Fibroblast of skin of left biceps (primary cell): Measurements from ENCODE around the gene LIMS4.
"Not testable (repeated sequence)": the region's sequence is repeated elsewhere in the genome, so short reads cannot be mapped to it uniquely, and the experiment has no call there.

Source experiments
- DNase-seq, 2 experiments: peaks; one replicate each; pipeline ENCODE4 v3.0.0-alpha.2; 2013; ENCODE audit warnings: low read depth in 2 of 2

LIMS4 gene

DNA sequence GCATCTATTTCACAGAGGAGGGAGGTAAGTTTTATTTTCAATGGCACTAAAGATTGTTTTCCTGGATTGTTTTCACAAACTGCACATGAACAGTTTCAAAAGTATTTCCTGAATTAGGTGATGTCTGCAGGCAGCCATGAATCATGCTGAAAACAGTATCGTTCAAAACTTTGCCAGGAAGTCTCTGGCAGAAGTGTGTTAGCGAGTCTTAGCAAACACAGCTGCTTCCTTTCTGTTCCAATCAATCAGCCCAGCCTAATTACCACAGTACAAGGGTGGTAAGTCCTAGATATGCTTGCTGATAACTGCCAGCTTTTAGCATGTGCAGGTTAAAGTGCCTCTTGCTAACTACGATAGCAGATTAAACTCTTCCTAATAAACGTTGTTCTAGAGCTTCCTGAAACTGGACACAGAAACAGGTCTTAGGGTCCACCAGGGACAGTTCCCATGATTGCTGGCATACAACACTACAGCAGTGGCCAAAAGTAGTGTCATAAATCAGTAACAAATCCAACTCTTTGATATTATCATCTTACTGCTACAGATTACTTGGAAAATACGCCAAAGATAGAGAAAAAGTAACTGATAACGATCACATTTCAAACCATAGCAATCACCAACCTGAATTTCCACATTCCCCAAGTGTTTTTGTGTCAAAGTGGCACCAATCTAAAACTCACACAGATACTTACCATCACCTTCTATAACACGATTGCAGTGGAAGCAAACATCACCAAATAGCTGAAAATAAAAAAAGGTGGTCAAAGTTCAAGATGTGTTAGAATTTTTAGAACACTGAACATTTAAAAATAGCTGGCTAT, 23.3 kb downstream of the LIMS4 start:
- not testable (repeated sequence) for DNase-seq

DNA sequence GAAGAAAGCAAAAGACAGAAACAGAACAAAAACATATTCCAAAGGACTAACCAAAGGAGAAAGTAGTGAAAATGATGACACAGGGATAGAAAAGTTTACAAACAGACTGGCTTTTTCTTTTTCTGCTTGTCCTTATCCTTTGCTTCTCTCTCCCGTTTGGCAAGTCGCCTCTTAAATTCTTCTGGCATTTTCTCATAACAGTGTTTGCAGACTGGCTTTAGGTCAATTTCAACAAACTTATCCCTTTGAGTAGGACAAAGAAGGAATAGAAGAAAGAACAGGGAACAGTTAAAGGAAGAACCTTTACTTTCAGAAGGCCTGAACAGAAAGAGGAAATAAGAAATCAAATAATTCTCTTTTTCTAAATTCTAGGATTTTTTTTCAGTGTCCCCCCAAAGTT, 26.0 kb downstream of the LIMS4 start:
- not testable (repeated sequence) for DNase-seq

DNA sequence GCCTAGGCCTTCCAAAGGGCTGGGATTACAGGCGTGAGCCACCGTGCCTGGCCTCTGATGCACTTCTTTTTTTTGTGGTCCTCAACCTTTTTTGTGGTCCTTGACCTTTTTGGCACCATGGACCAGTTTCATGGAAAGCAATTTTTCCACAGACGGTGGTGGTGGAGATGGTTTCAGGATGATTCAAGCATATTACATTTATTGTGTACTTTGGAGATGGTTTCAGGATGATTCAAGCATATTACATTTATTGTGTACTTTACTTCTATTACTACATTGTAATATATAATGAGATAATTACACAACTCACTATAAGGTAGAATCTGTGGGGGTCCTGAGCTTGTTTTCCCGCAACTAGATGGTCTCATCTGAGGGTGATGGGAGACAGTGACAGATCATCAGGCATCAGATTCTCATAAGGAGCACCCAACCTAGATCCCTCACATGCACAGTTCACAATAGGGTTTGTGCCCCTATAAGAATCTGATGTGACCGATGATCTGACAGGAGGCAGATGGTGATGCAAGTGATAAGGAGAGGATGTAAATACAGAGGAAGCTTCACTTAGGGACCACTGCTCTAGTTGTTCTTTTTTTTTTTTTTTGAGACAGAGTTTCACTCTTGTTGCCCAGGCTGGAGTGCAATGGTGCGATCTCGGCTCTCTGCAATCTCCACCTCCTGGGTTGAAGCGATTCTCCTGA, 29.2 kb downstream of the LIMS4 start:
- not testable (repeated sequence) for DNase-seq

DNA sequence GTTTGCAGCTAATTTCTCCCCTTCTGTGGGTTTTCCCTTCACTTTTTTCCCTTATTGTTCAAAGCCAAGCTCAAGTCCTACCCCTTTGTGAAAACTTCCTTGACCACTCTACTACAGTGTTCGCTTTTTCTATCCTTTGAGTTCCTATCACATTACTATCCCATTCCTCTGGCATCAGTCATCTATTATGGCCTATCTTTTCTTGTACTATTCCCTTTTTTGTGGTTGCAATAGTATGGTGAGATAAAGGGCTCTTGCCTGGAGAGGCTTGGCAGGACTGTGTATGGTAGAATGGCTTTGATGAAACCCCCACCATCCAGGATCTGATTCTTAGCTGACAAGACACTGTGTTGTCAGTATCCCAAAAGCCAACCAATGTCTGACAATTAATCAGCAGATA, 30.7 kb downstream of the LIMS4 start:
- DNase-seq = not testable (repeated sequence)

DNA sequence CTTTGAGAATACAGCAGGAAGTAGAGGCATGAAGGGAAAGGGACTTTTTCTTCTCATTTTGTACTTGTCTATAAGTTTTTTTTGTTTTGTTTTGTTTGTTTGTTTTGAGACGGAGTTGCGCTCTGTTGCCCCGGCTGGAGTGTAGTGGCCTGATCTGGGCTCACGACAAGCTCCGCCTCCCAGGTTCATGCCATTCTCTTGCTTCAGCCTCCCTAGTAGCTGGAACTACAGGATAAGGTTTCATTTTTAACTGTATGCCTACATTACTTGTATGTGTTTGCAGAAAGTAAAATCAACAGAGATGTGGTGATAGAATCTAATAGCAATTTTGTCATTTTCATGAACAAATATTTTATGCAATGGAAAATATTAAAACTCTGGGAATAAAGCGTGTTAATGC, 38.1 kb downstream of the LIMS4 start:
- not testable (repeated sequence) for DNase-seq

DNA sequence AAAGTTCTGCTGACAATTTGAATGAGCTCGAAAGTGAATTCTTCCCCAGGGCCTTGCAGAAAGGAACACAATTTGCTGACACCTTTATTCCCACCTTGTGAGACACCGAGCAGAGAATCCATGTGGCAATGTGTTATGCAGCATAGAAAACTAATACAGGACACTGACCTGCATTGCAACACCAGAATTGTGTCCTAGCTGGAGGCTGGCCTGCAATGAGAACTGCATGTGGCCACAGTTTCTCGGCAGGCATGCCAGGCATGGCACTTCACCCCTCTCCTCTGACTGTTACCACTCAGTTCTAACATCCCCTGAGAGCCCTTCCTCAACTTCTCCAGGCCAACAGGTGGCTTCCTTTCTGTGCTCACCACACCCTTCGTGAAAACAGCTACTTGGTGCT, 46.9 kb downstream of the LIMS4 start:
- not testable (repeated sequence) for DNase-seq

DNA sequence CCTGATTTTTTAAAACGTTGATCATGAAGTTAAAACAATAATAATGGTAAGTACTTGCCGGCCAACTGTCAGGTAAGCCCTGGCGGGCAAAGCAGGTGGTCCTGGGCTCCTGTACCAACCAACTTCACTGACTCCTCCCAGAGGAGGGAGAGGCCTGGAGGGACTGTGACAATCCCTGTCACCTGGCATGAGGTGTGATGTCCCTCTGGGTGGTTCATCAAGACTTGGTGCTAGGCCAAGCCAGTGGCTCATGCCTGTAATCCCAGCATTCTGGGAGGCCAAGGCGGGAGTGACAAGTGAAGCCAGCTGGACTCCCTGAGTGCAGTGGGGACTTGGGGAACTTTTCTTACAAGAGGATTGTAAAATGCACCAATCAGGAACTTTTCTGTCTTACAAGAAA, 48.2 kb downstream of the LIMS4 start:
- not testable (repeated sequence) for DNase-seq

DNA sequence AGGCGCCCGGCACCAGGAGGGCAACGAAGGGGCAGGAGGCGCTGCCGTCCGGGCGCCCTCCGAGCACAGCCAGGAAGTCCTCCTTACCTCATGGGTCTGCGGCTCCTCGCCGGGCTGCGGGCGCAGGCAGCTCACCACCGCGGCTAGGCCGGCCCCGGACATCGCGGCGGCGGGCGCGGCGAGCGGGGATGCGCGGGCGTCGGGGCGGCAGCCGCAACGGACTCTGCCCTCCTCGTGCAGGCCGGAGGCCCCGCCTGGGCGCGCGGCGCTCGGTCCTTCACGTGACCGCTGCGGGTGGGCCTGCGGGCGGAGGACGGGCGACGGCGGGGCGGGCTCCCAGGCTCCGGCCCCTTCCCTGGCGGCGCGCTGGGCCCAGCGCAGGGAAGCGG, 49.0 kb downstream of the LIMS4 start:
- not testable (repeated sequence) for DNase-seq

DNA sequence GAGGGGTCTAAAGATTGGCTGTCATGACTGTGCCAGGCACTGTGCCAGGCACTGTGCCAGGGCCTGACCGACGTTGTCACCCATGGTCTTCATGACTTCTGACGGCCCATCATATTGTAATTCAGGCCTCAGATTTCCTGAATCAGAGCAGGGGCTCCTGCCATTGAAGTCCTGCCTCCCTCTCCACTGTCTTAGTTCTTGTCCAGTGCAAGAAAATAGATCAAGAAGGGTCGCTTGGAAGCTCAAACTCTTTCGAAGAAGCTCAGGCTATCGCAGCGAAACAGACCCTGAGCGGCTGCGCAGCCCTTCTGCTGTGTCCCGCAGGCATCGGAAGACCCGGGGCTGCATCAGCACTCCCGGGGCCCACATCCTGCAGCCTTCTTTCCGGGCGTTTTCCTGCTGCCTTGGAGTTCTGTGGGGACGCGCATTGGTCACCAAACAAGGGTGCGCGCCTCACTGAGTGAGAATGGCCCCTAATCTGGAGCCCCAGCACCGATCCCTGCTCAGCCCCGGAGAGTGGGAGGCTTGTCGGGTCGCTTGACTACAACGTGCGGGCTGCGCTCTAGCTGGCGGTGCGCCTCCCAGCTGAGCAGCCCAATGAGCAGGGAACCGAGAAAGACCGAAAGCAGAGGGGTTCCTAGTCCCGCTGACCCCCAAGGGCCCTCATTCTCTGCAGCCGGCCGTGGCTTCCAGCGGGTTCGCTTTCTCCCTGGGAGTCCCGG, 49.6 kb downstream of the LIMS4 start:
- DNase-seq = not testable (repeated sequence)

DNA sequence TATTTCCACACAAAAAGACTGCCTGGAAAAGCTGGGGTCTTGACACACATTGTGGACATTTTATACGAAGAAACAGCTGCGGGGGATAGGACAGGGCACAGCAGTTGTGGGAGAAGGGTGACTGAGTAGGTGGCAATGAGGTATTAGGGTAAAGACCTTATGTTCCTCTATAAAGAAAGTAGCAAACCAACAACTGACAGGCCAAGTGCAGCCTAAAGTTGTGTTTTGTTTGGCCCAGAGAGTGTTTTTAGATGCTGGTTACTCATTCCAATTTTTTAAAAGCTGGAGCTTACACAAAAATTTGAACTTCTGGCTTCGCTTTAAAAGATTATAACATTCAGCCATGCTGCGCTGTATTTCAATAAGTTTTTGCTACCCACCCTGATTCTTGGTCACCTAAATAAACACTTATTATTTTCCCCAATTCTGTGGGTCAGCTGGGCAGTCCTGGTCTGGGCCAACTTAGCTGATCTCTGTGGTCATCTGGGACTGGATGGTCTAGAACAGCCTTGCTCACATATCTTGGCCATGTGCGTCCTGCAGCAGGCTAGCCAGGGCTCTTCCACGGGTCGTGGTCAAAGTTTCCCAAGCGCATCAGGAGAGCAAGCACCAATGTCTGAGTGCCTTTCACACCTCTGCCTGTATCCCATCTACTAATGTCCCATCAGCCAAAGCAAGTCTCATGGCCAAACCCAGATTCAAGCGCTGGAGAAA, 51.8 kb downstream of the LIMS4 start:
- not testable (repeated sequence) for DNase-seq

DNA sequence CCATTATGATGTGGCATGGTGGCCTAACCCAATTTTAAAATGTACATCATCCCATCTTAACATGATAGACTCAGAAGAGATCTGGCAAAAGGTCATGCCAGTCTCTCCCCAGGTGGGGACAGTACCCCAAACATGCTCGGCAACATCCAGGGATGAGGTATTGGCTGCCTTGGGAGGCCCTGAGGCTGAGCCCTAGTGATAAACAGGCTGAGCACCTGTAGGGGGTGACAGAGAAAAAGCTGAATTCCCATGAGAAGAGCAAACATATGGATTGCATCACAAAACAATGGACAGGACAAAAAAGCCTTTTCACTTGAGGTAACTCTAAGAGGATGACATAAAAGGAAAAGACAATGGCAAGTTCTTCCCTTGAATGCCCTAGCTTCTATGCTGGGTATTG, 65.5 kb downstream of the LIMS4 start:
- not testable (repeated sequence) for DNase-seq

DNA sequence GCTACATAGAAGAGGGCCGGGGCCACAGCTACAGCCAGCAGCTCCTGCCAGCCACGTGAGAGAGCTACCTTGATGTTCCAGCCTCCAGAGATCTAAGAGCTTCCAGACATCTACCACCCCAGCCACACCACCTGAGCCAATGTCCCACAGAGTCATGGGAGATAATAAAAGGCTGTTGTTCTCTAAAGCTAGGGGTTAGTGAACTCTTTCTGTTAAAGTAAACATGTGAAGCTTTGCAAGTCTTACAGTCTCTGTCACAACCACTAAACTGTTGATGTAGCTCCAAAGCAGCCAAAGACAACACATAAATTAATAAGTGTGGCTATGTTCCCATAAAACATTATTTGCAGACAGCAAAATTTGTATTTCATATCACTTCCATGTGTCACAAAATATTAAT, 67.6 kb downstream of the LIMS4 start:
- DNase-seq = not testable (repeated sequence)

DNA sequence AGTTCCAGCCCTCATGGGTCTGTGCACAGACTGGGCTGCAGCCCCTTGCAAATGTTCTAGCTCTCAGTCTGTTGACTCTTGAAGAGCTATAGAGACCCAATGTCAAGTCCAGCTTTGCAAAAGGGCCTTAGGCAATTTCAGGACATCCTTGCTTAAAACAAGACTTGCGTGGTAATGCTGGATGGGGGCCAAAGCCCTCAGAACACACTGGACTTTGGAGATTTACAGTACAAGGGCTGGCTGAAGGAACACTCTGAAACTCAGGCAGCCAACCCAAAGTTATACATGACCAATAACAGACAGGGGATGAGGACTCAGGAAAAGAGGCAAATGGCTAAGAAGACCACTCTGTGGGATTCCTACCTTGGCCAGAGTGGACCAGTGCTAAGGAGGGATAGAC, 68.4 kb downstream of the LIMS4 start:
- not testable (repeated sequence) for DNase-seq

DNA sequence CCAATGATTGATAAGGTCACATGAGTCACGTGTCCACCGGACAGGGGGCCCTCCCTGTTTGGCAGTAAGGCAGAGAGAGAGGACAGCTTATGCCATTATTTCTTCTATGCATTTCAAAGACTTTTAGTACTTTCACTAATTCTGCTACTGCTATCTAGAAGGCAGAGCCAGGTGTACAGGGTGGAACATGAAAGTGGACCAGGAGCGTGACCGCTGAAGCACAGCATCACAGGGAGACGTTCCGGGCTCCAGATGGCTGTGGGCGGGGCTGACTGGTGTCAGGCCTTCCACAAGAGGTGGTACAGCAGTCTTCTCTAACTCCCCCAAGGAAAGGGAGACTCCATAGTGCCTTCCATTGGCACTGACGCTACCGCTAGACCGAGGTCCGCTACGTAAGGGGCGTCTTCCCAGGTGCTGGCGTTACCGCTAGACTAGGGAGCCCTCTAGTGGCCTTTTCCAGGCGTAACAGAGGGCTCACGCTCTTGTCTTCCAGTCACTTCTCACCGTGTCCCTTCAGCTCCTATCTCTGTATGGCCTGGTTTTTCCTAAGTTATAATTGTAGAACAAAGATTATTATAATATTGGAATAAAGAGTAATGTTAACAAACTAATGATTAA, 71.5 kb downstream of the LIMS4 start:
- DNase-seq = not testable (repeated sequence)

DNA sequence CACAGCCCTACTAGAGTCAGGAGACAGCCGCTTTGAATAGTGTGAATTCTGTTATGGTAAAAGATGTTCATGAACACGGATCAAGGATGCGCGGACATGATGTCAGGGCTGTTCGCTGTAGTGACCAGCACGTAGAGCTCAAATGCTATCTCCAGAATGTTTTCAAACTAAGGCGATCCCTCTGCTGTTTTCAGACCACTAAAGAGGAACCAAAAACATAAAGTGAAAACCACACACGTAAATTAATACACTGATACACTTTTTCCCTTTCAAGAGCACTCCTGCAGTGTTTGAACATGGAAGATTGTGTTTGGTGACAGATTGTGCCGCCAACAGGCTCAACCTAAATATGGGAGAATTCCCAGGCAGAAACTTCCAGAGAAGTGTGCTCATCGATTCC, 73.2 kb downstream of the LIMS4 start:
- not testable (repeated sequence) for DNase-seq

DNA sequence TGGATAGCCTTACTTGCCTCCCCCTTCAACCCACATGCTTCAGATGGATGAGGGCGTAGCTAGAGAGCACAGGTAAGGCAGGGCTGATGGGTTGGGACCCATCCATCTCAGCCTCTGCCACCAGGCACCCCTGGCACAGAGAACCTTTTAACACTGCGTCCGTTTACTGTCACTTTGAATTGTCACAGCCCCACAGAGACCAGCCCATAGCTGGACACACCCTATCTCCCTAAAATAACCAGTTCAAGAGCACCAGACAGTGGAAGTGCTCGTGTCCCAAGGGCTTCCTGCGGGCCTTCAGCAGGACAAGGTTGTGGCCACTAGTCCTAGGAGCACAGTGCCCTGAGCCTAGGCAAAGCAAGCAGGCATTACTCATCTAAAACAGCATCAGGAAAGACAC, 76.6 kb downstream of the LIMS4 start:
- not testable (repeated sequence) for DNase-seq
